ENCODE results near the gene KCNA4.

The KCNA4 gene

DNA sequence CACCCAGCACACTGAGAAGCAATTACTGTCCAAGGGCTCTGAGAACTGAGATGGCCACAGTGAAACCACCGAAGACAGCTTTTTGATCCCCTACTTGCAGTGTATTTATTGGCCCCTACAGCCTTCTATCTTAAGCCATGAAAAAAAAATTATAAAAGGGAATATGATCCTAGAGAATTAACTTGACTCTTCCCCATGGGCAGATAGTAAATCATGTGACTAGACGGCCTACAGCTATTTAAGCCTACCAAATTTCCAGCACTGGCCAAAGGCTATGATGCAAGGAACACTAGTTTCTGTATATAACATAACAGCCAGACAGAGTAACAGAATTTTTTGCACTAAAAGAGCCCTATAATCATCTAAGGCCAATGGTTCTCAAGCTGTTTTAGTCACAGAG lies 53.8 kb downstream of the KCNA4 start:
- no peaks in the 10 kb centered on the region for H3K9me3 Mint-ChIP-seq
- no peaks in the 10 kb centered on the region for H3K4me1 Mint-ChIP-seq
- no peak overlapping the region for H3K27ac Mint-ChIP-seq
- H3K4me3 Mint-ChIP-seq = no peak overlapping the region
- DNase-seq (ENCODE audit: low spot score in 2 of 2) (no peak), ATAC-seq (ENCODE audit: low read depth) (no peak)
- H3K36me3 Mint-ChIP-seq = no peaks in the 10 kb centered on the region
- H3K27me3 Mint-ChIP-seq = no peaks in the 10 kb centered on the region

DNA sequence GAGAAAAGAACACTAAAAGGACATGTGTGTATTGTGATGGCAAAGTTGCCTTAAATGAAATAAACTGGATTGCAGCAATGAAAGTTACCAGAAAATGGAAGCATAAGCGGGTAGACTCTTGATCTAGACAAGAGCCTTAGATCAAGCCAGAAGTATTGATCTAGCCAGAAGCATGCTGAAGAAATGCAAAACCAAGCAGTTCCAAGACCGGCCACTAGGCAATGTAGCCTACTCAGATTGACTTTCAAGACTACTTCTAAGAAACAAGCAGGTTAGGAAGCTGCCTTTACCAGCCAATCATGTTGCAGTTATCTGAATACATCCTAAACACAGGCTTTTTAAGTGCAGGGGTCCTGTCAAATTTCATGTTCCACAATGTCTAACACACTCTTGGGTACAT lies 54.6 kb downstream of the KCNA4 start:
- ATAC-seq (ENCODE audit: low read depth) (no peak), DNase-seq (ENCODE audit: low spot score in 2 of 2) (no peak)
- Mint-ChIP-seq H3K36me3 (no peaks in the 10 kb centered on the region), H3K27me3 (no peaks in the 10 kb centered on the region), H3K4me1 (no peaks in the 10 kb centered on the region), H3K4me3 (no peak overlapping the region), H3K27ac (no peak overlapping the region), H3K9me3 (no peaks in the 10 kb centered on the region)

Data from memory B cell (primary cell).